ENCODE measurements around the gene SHPK. TPM values are rescaled to one million over a fixed set of nuclear protein-coding genes. Genes with fewer than 3 reads are reported as not detected.

Gene SHPK
- total RNA-seq, 1 donor from 2014 or later: 14.0 TPM

- Histone ChIP-seq H3K36me3 (peaks cover 0 to 5% of the 10 kb centered on the region in 2 donors), H3K4me1 (peaks cover 9% of the 10 kb centered on the region), H3K9me3 (no peaks in the 10 kb centered on the region), H3K27me3 (no peaks in the 10 kb centered on the region), H3K27ac (peak overlapping the region; percentile 18), H3K4me3 (no peak overlapping the region)
- intact Hi-C loops (cut with DNase I): loop anchor here (5.0 kb wide), 1 partner anchor 791 kb away; no protein-coding TSS in a partner anchor
- DNase-seq (ENCODE audit: extremely low spot score in 2 of 2): no peak
- TF ChIP-seq CTCF (IDR thresholded peaks at IDR 0.05) (no peak), POLR2AphosphoS5 (IDR thresholded peaks at IDR 0.05; ENCODE audit: insufficient read depth in 1 of 2, low read depth in 1 of 2) (peak in 1 of 2 donors; percentile 52), POLR2A (IDR thresholded peaks at IDR 0.05) (no peak)
Observed at GRCh38 chr17:3647769-3648555, 11.9 kb upstream of the SHPK start.

GRCh38 chr17:3647251-3647650 lies 11.2 kb upstream of the SHPK start:
- Histone ChIP-seq H3K36me3 (peaks cover 0 to 5% of the 10 kb centered on the region in 2 donors), H3K27me3 (no peaks in the 10 kb centered on the region), H3K27ac (peak overlapping the region; percentile 18), H3K4me1 (peaks cover 9% of the 10 kb centered on the region), H3K4me3 (no peak overlapping the region), H3K9me3 (no peaks in the 10 kb centered on the region)
- DNase-seq (ENCODE audit: extremely low spot score in 2 of 2): no peak
- intact Hi-C loops (cut with DNase I): loop anchor here (5.0 kb wide), 1 partner anchor 790 kb away; no protein-coding TSS in a partner anchor
- TF ChIP-seq POLR2AphosphoS5 (IDR thresholded peaks at IDR 0.05; ENCODE audit: insufficient read depth in 1 of 2, low read depth in 1 of 2) (no peak), CTCF (IDR thresholded peaks at IDR 0.05) (no peak), POLR2A (IDR thresholded peaks at IDR 0.05) (no peak)

- intact Hi-C loops (cut with DNase I): loop anchor here (5.0 kb wide), 1 partner anchor 788 kb away; no protein-coding TSS in a partner anchor
- no peak overlapping the region for H3K4me3 ChIP-seq
- no peak for DNase-seq (ENCODE audit: extremely low spot score in 2 of 2)
- peaks cover 0 to 5% of the 10 kb centered on the region in 2 donors for H3K36me3 ChIP-seq
- no peaks in the 10 kb centered on the region for H3K27me3 ChIP-seq
- H3K4me1 ChIP-seq: peaks cover 9% of the 10 kb centered on the region
- TF ChIP-seq POLR2AphosphoS5 (IDR thresholded peaks at IDR 0.05; ENCODE audit: insufficient read depth in 1 of 2, low read depth in 1 of 2): no peak
- TF ChIP-seq CTCF (IDR thresholded peaks at IDR 0.05): no peak
- TF ChIP-seq POLR2A (IDR thresholded peaks at IDR 0.05): no peak
- no peaks in the 10 kb centered on the region for H3K9me3 ChIP-seq
- no peak overlapping the region for H3K27ac ChIP-seq
Observed at GRCh38 chr17:3645310-3645709, 9.3 kb upstream of the SHPK start.

- H3K36me3 ChIP-seq: peaks cover 0 to 5% of the 10 kb centered on the region in 2 donors
- intact Hi-C loops (cut with DNase I): no loop called here
- no peak for TF ChIP-seq CTCF (IDR thresholded peaks at IDR 0.05)
- no peak for TF ChIP-seq POLR2AphosphoS5 (IDR thresholded peaks at IDR 0.05; ENCODE audit: insufficient read depth in 1 of 2, low read depth in 1 of 2)
- TF ChIP-seq POLR2A (IDR thresholded peaks at IDR 0.05): no peak
- DNase-seq (ENCODE audit: extremely low spot score in 2 of 2): no peak
- H3K4me1 ChIP-seq: peaks cover 9% of the 10 kb centered on the region
- H3K27ac ChIP-seq: no peak overlapping the region
- H3K9me3 ChIP-seq: no peaks in the 10 kb centered on the region
- no peaks in the 10 kb centered on the region for H3K27me3 ChIP-seq
- no peak overlapping the region for H3K4me3 ChIP-seq
Observed at GRCh38 chr17:3643889-3644349, 7.9 kb upstream of the SHPK start.
